Amygdala (tissue), 56 donors: ENCODE results near the gene GCK.
"Not testable (repeated sequence)": the region's sequence is repeated elsewhere in the genome, so short reads cannot be mapped to it uniquely, and the experiment has no call there.

Experiments used
- DNase-seq, 56 donors: peaks; one replicate each; lab custom pipeline; 2025; lab: John Stamatoyannopoulos, UW

The GCK gene

DNA sequence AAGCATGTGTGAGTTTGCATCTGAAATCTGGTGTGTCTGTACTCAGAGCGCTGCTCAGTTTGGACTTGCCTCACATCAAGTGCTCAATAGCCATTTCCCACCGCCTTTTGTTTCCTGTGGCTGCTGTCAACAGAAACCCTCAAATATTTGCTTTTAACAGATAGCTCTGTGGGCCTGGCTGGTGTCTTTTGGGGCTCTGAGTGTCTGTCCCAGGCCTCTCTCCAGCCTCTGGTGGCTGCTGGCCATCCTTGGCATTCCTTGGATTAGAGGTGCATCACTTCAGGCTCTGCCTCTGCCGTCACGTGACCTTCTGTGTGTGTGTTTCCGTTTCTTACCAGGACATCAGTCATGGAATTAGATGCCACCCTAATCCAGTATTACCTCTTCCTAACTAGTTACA lies 20.9 kb upstream of the GCK start:
- DNase-seq: peak in 1 of 56 donors; percentile 34

DNA sequence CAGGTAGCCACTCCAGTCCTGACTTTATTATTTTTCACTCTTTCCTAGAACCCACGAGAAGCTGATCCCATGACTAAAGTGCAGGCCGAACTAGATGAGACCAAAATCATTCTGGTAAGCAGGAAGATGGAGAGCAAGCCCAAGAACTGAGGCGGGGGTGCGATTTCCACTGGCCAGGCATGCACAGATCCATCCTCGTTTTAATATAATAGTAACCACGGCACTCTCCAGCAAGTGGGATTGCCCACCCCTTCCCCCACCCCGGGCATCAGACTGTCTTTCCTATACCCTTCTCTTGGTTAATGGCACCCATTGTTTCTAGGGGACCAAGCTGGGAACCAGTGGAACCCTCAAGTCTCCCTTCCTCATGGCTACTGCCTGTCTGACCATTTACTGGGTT lies 18.8 kb upstream of the GCK start:
- no peak for DNase-seq

DNA sequence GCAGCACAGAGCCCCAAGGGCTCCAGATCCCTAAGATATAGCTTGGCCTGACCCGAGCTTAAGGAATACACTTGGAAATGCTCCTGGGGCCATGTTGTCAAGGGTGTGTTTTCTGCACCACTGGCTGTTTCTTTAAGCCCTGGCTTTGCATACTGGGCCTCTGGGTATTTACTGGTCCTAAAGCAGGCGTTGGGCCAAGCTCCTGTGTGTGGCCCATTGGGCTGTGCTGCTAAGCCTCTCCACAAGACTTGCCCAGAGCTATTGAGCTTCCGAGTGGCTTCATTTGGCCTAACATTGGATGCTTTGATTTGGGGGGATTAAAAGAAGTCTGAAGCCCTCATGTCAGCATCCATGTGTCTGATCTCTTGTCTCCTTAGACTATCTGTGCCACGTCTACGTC lies 16.8 kb upstream of the GCK start:
- DNase-seq: no peak

DNA sequence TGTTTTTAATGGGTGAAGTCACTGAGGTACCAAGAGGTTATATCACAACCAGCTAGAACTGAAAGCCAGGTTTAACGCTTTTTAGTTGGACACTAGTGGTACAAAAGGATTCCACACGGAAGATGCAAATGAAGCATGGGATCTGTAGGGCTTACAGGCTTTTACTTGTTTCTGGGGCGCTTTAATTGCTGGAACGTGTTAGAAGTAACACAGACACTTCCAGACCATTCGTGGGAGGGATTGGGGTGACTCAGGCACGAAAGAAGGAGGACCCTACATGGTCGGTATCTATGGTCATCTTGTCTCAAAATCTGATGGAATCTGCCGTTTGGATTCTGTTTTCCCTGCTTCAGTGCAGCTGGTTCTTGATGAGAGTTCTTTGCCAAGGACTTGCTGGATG lies 12.6 kb upstream of the GCK start:
- DNase-seq: no peak

DNA sequence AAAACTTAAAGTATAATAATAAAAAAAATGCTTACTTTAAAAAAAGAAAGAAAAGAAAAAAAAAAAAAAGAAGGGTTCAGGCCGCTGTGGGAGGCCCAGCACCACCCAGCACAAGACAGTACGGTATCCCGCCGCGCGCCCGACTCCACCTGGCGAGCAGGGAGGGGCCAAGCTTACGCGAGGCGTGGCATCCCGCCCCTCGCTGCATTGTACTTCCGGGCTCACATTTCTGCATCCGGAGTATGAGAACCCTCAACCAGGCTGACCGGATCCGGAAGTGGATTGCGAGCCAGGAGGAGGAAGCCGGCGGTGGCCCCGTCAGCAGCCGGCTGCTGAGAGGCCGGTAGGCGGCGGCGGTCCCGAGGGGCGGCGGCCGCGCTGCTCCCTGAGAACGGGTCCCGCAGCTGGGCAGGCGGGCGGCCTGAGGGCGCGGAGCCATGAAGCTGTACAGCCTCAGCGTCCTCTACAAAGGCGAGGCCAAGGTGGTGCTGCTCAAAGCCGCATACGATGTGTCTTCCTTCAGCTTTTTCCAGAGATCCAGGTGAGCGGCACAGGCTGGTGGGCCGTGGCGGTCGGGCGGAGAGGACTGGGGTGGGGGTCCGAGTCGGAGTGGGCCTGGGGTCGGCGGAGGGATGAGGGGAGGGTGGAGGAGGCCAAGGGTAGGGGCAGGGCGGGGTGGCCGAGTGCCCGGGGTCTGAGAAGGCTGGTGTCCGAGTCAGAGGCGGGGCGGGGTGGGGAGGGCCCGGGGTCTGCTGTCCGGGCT lies 11.6 kb upstream of the GCK start, which contains the start of gene YKT6:
Gene YKT6, plus strand, starts transcription at position 280 of the 763 bp plus-strand sequence. Its CDS starts 158 bp downstream, at position 438.
- peak; percentile 46 to 95 (median 87) for DNase-seq

DNA sequence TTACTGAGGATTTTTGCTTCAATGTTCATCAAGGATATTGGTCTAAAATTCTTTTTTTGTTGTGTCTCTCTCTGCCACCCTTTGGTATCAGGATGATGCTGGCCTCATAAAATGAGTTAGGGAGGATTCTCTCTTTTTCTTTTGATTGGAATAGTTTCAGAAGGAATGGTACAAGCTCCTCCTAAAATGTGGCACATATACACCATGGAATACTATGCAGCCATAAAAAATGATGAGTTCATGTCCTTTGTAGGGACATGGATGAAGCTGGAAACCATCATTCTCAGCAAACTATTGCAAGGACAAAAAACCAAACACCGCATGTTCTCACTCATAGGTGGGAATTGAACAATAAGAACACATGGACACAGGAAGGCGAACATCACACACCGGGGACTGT lies 10.9 kb upstream of the GCK start:
- DNase-seq: not testable (repeated sequence)

DNA sequence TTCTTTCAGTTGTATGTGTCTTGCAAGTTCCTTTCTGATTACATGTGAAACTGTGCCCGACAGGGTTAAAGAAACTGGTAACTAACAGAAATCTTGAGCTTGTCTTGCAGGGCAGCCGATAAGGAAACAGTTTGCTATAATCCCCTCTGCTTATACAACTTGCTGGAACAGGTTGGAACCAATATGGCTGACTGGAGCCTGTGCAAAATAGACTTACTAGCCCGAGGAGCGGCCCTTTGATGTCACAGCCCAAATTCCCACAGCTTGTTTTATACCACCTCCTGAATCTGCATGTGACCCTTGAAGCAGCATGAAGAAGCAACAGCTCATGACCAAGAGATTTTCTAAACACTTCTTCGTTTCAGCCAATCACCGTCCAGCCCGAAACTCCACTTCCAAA lies 8.2 kb upstream of the GCK start:
- DNase-seq: no peak

DNA sequence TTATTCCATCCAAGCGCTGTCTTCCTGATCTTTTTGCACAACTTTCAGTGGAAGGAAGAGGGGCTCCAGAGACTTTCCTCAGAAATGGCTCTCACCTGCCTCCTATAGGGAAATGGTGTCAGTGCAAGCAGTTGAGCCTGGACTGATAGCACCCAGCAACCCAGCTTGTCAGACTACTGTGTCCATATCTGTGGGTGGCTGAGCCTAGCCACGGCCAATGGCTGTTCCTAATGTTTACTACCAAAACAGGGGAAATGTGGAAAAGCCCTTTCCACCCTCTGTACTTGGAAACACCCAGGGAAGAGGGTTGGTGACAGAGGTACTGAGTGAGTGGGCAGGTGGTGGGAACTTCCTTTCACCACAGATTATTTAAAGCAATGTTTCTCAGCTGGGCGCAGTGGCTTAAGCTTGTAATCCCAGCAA lies 7.2 kb upstream of the GCK start:
- peak in 15 of 56 donors; percentile 15 to 67 (median 32) for DNase-seq

DNA sequence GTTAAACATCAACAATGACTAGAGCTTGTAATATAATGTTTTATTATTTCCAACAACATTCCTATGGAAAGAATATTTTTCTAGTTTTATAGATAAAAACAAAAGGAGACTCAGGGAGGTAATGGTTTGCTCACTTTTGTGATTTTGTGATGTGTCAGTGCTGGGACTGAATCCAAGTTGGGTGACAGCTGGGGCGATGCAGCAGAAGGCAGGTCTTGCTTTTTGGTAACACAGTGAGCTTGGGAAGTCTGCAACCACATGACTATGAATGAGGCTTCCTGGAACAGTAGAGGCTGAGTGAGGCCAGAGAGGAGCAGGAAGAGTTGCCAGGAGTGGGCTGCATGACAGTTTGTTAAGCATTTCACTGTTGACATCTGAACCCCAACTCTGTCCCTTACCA lies 6.7 kb upstream of the GCK start:
- DNase-seq: peak in 4 of 56 donors; percentile 21 to 34 (median 26)

DNA sequence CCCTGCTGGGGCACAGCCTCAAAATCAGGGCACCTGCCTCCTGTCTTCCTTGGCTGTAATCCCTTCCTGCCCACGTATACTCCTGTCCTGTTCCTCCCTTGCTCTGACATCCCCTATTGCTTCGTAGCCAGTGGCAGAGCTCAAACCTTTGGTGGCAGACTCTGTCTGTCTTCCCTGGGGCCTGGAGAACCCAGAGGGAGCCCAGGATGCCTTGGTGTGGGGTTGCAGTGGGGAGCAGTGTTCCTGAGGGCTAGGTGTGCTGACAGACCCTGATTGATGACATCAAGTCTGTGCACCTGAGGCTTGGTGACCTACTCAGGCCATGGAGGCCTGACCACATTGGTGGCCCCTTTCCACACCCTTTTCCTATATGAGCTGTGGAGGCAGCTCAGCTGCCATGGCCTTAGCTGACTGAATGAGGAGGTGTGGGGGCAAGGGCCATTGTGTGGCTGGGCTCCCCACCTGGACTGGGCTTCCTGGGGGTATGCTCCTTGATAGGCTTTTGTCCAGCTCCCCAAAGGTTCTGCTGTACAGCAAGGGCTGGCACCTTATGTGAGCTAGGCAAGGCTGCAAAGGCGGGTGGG lies 5.4 kb upstream of the GCK start:
- no peak for DNase-seq

DNA sequence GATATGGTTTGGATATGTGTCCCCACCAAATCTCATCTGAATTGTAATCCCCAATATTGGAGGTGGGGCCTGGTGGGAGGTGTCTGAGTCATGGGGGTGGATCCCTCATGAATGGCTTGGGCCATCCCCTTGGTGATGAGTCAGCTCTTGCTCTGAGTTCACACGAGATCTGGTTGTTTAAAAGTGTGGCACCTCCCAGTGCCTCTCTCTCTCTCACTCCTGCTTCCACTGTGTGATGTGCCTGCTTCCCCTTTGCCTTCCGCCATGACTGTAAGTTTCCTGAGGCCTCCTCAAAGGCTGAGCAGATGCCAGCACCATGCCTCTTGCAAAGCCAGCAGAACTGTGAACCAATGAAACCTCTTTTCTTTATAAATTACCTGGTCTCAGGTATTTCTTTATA lies 4.8 kb upstream of the GCK start:
- DNase-seq: no peak

DNA sequence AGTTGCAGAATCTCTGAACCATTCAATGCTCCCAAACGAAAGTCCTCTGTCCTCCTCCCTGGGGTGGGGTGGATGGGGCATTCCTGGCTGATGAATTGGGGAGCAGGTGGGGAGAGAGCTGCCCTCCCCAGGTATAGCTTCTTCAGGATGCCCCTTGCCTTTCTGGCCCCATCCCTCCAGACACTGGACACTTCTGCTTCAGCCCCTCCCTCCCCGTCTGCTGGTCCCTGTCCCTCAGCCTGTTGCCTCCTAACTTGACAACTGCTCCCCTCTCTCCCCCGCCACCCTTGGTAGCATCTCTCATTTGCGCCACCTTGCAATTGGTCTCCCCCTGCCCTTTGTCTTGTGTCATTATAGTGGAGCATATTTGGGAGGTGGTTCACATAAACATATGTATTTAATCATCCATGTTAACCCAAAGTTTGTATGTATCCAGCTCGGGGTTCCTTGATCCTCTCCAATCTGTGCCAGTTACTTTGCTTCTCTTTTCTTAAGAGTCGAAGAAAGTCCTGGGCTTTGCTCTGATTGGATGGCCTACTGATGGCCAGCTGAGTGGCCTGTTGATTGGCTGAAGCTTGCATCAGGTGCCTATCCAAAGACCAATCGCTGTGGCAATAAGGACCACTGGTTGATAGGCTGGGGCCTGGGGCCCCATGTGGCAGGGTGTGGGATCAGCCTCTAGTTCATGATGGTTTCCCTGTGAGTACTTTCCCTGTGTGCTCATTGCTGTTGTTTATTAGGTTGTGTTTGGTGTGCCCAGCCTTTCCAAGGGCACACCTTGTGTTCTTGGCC lies 4.0 kb upstream of the GCK start:
- no peak for DNase-seq

DNA sequence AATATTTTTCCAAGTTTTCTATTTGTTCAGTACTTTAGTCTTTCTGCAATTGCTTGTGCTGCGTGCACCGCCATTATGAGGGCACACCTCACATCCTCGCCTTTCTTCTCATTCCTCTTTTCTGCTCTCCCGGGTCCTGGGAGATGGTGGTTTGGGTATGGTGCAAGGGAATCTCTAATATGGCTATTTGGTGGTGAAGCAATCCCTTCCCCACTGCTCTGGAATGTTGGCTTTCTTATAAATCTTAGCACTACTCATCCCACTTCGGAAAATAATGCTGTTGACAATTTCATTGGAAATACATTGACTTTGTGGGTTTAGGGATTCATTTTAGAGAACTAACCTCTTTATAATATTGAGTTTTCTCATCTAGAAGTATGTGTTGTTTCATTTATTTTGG lies 1.9 kb upstream of the GCK start:
- DNase-seq: no peak

DNA sequence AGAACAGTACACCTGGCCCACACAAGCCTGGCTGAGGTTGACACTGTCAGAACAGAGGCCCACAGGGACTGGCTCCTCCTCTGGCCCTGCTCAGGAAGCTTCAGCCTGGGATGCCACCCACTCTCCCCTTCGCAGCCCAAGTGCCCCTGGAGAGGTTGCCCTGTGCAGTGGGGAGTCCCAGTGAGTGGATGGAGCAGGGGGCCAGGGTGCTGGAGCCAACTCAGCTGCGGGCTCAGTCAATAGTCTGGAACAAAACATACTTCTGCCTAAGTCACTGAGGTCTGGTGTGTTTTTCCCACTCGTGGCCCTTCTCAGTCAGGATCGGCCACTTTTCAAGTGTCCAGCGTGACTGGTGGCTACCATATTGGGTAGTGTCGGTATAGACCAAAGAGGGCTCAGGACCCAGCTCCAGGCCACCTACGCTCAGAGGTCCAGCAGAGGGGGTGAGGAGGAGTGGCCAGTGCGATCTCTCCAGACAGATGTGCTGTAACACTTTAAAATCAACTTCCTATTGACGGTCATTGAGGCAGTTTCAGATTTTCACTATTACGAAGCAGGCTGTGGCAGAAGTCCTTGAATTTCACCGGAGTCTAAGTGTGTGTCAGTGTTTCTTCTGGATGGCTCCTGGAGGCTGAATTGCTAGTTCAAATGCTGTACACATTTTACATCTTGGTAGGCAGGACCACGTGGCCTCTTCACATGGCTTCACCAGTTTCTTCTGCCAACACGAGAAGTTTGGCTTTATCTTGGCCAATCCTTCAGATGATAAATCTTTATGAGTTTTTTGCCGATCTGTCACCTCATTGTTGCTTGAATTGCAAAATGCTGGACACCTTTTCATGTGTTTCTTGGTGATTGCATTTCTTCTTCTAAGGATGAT lies 994 bp upstream of the GCK start:
- DNase-seq: no peak

DNA sequence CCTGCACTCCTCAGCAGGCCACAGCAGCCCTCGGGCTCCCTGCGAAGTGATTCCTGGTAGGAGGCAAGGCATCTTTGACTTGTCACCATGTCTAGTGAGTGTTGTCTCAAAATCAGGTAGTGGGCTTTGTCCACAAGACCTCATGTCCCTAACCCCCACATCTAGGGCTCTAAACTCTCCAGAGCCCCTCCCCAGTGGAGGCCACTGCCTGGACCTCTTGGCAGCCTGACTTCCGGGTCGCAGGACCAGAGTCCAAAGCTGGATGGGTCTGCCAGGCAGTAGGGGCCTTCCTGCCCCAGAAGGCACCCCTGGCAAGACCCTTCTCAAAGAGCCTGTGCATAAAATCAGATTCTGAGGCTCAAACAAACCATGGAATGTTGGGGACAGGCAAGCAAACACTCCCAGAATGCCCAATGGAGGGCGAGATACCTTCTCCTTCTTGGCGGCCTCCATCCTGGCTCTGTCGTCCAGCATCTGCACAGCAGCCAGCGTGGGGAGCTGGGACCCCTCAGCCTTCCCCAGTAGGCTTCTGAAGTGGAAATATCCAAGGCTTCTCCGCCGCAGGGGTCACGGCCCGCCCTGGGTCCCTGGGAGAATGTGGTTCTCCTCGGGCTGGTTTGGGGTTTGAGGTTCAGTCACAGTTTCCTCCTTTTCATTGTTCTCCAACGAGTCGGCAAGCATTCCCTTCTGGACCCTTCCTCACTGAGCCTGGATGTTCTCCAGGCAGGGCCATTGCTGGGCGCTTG lies 586 bp downstream of the GCK start:
- DNase-seq: no peak

DNA sequence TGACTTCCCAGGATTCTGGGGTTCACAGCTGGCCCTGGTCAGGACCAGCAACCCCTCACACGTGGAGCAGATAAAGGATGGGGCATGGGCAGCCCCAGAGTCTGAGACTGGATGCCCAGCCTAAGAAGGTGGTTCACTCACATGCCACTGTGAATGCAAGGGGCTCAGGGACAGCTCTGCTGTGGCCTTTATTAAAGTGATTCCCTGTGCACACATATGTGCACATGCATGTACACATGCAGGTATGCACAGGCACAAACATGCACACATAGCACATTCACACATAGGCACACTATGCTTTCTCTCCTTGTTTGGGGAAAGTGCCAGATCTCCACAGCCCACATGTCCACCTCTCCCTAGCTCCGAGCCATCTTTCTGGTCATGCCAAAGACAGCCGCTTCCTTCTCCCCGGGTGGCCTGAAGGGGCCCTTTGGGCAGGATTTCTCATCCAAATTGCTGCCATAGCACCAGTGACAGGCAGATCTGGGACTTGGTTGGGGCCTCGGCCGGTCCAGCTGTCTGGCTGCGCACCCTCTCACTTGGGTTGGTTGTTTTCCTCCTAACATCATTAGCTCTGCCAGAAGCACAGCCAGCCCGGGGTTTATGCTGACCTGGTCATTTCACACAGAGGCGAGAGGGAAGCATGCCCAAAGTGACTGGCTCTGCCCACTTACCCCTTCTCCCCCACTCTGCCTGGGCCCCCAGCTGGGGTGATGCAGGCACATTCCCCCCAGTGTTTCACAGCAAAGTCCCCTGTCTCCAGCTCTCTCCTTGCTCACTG lies 1.4 kb downstream of the GCK start:
- peak in 16 of 56 donors; percentile 6 to 51 (median 28) for DNase-seq

DNA sequence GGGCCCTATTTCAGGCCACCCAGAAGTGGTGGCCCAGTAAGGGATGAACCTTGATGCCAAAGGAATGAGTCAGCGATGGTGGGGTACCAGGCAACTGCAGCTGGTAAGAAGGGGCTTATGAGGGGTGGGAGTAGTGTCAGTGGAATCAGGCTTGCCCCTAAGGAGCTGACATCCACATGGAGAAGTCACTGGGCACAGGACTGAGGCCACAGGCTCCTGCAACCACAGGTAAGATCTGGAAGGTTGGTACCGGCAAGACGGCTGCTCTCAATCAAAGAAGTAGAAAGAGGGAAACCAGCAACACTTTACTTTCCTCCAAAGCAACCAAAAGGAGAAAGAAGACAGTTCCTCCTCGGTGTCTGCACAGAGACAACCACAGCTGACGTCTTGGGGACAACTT lies 2.5 kb downstream of the GCK start:
- no peak for DNase-seq

DNA sequence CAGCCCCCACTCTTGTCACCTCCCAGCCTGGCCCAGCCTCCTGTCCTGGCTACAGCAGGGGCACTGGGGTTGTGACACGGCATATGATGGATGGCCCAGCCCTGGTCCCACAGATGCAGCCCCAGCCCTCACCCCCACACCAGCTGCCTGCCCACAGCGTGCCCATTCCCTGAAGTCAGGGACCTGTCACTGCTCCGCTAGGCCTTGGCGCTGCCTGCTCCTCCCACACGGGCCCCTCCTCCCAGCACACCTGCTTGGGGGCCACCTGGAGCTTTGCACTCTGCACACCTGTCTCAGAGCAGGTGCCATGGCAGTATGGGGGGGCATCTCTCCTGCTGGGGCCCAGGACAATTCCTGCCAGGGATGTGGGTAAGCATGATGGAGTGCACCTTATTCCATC lies 3.5 kb downstream of the GCK start:
- DNase-seq: no peak

DNA sequence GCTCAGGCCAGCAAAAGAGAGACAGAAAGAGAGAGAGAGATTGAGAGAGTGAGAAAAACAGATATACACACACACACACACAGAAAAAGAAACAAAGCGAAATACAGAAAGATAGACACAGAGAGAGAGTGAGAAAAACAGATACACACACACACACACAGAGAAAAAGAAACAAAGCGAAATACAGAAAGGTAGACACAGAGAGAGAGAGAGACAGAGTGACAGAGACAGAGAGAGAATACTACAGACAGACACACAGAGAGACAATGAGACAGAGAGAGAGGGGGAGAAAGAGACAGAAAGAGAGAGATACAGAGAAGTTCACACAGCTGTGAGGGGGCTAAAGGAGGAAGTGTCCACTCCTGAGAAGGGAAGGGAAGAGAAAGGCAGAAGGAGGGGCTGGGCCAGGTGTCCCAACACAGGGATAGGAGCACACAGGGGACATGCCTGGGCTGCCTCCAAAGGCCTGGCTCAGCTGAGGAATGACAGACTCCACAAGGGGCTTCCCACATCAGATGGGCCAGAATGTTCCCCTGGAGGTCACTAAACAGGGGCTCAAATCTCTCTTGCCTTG lies 4.3 kb downstream of the GCK start:
- no peak for DNase-seq
